Rectal smooth muscle tissue (tissue), 1 donor: ENCODE measurements around the gene MRPL41.

ENCODE experiments used
- H3K27ac ChIP-seq: one replicate; pipeline ENCODE4 v1.7.0; 2013; ENCODE audit warnings: low read depth, low read length, inconsistent platforms
- H3K27me3 ChIP-seq: one replicate; pipeline ENCODE4 v1.7.0; 2013; ENCODE audit warnings: low read length; ENCODE audit not compliant: control insufficient read depth, insufficient read depth
- H3K36me3 ChIP-seq: one replicate; pipeline ENCODE4 v1.7.0; 2013; ENCODE audit warnings: low read length; ENCODE audit not compliant: control insufficient read depth, insufficient read depth
- H3K4me1 ChIP-seq: one replicate; pipeline ENCODE4 v1.7.0; 2013; ENCODE audit warnings: low read length; ENCODE audit not compliant: control insufficient read depth, insufficient read depth
- H3K4me3 ChIP-seq: one replicate; pipeline ENCODE4 v1.7.0; 2013; ENCODE audit warnings: low read length
- H3K9ac ChIP-seq: one replicate; pipeline ENCODE4 v1.7.0; 2013; ENCODE audit warnings: low read length

Gene MRPL41

GRCh38 chr9:137569609-137570203 lies 18.0 kb downstream of the MRPL41 start:
- Histone ChIP-seq H3K4me3 (no peak overlapping the region), H3K4me1 (no peaks in the 10 kb centered on the region), H3K27ac (no peak overlapping the region), H3K27me3 (no peaks in the 10 kb centered on the region), H3K36me3 (peaks cover 6% of the 10 kb centered on the region), H3K9ac (no peak overlapping the region)

GRCh38 chr9:137570566-137570965 lies 18.9 kb downstream of the MRPL41 start:
- Histone ChIP-seq H3K9ac (no peak overlapping the region), H3K4me1 (no peaks in the 10 kb centered on the region), H3K36me3 (peaks cover 5% of the 10 kb centered on the region), H3K27ac (no peak overlapping the region), H3K27me3 (no peaks in the 10 kb centered on the region), H3K4me3 (no peak overlapping the region)

- H3K27me3 ChIP-seq: no peaks in the 10 kb centered on the region
- H3K4me1 ChIP-seq: peaks cover 8% of the 10 kb centered on the region
- no peak overlapping the region for H3K4me3 ChIP-seq
- no peak overlapping the region for H3K27ac ChIP-seq
- H3K9ac ChIP-seq: no peak overlapping the region
- H3K36me3 ChIP-seq: peaks cover 10% of the 10 kb centered on the region
Measured at GRCh38 chr9:137574192-137574591, 22.5 kb downstream of the MRPL41 start.

- H3K36me3 ChIP-seq: peaks cover 10% of the 10 kb centered on the region
- H3K4me3 ChIP-seq: no peak overlapping the region
- H3K4me1 ChIP-seq: peaks cover 9% of the 10 kb centered on the region
- H3K9ac ChIP-seq: no peak overlapping the region
- no peak overlapping the region for H3K27ac ChIP-seq
- no peaks in the 10 kb centered on the region for H3K27me3 ChIP-seq
Measured at GRCh38 chr9:137575364-137575715, 23.7 kb downstream of the MRPL41 start.

GRCh38 chr9:137575716-137576411 lies 24.2 kb downstream of the MRPL41 start:
- Histone ChIP-seq H3K4me1 (peaks cover 9% of the 10 kb centered on the region), H3K9ac (no peak overlapping the region), H3K4me3 (no peak overlapping the region), H3K27me3 (no peaks in the 10 kb centered on the region), H3K27ac (no peak overlapping the region), H3K36me3 (peaks cover 7% of the 10 kb centered on the region)

DNA sequence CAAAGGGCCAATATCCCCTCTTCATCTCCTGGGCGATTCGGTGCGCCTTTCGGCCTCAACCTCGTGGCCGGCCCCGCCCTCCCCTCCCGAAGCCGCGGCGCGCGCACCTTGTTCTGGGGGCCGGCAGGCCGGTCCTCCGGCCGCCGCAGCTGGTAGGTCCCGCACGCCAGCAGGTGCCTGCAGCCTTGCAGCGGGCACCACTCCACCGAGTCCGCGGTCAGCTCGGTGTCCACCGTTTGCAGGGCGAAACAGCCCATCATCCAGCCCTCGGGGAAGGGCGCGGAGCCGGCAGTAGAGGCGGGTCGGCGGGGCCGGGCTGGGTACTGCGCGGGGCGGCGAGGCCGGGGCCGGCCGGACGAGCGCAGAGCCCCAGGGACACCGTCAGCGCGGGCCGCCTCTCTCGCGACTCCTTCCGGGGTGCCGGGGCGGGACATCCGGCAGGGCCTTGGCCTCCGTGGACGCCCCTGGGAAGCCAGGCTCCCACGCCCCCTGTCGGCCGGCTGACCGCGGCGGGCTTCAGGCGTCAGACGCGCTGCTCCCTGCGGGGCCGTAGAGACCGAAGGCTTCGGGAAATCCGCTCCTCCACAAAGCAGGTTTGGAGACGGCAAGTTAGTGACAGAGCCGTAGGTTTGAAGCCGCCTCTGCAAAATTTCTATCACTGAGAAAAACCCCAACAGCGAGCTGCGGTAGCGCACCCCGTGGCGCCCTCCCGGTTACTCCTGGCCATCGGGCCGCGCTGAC lies 27.0 kb downstream of the MRPL41 start, which contains the start of gene DPH7:
TSS of gene DPH7 (minus strand) at position 408 of the 741 bp plus-strand sequence. CDS start at position 260, 148 bp downstream.
- H3K4me1 ChIP-seq: peaks cover 9% of the 10 kb centered on the region
- H3K27me3 ChIP-seq: no peaks in the 10 kb centered on the region
- peak within 1 kb of the TSS; percentile 84 for H3K4me3 ChIP-seq
- peaks cover 23% of the 10 kb centered on the region for H3K36me3 ChIP-seq
- H3K27ac ChIP-seq: peak within 1 kb of the TSS; percentile 79
- H3K9ac ChIP-seq: peak within 1 kb of the TSS; percentile 29

DNA sequence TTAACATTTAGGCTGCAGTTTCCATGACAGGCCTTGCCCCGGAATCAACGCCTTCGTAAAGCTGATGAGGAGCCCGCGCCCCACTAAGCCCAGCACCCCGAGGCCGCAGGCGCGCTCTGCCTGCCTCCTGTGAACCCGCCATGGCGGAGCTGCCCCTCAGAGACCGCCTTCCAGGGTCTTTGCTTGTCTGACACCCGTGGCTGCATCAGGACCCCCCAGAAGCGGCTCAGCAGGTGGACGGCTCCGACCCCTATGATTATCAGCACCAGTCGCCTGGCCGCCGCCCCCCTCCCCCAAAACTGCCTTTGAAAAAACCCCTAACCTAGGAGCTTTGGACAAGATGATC lies 27.6 kb downstream of the MRPL41 start:
- Histone ChIP-seq H3K27me3 (no peaks in the 10 kb centered on the region), H3K9ac (no peak overlapping the region), H3K27ac (peak overlapping the region; percentile 79), H3K36me3 (peaks cover 20% of the 10 kb centered on the region), H3K4me1 (peaks cover 9% of the 10 kb centered on the region), H3K4me3 (peak overlapping the region; percentile 84)

DNA sequence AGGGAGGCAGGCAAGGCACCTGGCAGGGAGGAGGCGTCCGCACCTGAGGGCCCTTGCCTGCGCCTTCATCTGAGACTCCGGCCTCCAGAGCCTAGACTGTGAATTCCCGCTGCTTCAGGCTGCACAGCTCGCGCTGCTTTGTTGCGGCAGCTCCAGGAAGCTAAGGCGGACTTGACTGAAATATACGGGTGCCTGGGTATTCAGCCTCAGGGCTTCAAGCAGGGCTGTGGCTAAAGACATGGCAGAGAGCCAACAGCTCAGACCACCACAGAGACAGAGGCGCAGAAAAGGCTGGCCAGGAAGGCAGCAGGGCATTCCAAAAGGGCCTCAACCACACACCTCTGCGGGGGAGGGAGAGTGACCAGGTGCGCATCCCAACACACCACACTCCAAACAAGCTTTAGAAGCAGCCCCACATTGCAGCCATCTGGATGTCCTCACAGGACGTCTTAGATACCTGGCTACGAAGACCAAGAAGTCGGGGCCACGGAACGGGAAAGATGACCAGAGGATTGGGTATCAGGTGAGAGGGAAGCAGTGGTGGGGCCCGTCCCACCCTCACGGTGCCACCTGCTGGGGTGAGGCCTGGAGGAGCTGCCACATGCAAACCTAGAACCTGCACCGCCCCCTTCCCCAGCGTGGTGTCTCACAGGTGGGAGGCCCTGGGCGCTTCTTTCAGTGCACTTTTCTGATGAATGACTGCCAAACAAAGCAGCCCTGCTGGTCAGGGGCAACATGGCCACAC lies 28.7 kb downstream of the MRPL41 start:
- peaks cover 20% of the 10 kb centered on the region for H3K36me3 ChIP-seq
- H3K4me1 ChIP-seq: peaks cover 9% of the 10 kb centered on the region
- no peak overlapping the region for H3K27ac ChIP-seq
- H3K9ac ChIP-seq: no peak overlapping the region
- H3K4me3 ChIP-seq: no peak overlapping the region
- no peaks in the 10 kb centered on the region for H3K27me3 ChIP-seq

GRCh38 chr9:137580954-137581322 lies 29.3 kb downstream of the MRPL41 start:
- no peak overlapping the region for H3K27ac ChIP-seq
- H3K36me3 ChIP-seq: peaks cover 22% of the 10 kb centered on the region
- H3K4me3 ChIP-seq: no peak overlapping the region
- no peaks in the 10 kb centered on the region for H3K27me3 ChIP-seq
- H3K4me1 ChIP-seq: peaks cover 9% of the 10 kb centered on the region
- H3K9ac ChIP-seq: no peak overlapping the region

DNA sequence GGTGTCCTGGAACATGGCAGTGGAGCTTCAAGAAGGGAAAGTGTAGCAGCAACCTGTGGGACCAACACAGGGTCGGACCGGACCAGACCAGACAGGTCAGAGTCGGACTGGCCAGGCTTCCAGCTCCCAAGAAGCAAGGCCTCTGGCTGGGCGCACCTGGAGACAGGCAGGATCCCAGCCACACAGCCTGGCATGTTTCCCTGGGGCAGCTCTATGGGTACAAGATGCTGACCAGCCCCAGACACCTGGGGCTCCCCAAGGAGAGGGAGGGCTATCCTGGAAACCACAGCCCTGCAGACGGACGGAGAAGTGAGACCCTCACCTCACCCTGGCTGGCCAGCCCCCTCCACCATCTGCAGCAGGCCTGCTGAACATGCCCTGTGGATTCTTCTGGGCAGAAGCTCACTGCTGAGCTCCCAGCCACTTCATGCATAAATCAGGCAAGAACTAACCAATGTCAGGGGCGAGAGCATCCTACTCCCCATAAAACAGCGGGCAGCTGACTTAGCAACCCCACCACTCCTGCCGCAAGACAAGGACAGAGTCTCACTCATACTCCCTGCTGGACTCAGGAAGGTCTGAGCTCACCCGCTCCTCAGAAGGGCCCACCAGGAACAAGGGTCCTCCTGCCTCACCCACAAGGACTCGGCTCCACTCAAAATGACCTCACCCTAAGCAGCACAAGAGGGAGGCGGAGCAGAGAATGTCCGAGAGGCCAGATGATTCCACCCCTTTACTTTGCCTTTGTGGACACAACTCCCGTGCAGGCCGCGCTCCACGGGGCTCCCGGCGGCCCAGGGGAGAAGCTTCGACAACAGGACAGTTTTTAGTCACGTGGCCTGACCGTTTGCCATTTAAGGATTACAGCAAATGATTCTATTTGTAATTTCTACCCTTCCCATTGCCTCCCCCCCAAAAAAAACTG lies 29.9 kb downstream of the MRPL41 start:
- Histone ChIP-seq H3K9ac (no peak overlapping the region), H3K4me3 (no peak overlapping the region), H3K4me1 (peaks cover 9% of the 10 kb centered on the region), H3K36me3 (peaks cover 20% of the 10 kb centered on the region), H3K27me3 (no peaks in the 10 kb centered on the region), H3K27ac (no peak overlapping the region)

DNA sequence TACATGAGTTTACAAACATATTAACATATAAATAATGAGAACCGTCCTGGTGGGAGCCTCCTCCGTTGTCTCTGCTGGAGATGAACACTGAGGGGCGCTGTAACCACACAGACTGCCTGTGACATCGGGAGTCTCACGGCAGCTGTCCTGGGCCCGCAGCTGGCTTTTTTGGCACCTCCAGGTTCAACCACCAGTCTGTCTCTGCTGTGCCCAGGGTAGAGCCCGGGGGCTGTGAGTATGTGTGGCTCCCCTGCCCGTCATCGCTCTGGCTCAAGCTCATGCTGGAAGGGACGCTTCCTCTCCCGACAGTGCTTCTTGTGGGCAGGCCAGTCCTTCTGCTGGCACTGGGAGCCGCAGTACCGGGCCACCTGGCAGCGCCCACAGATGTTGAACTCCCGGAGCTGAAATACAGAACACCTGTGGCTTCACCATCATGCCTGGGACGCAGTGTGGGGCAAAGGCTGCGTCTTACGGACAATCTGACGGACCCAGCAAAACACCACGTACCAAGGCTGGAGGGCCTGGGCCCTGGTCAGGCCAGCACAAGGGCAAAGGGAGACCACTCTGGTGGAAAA lies 30.7 kb downstream of the MRPL41 start:
- no peak overlapping the region for H3K4me3 ChIP-seq
- no peaks in the 10 kb centered on the region for H3K27me3 ChIP-seq
- H3K9ac ChIP-seq: no peak overlapping the region
- H3K4me1 ChIP-seq: peaks cover 8% of the 10 kb centered on the region
- peaks cover 22% of the 10 kb centered on the region for H3K36me3 ChIP-seq
- H3K27ac ChIP-seq: no peak overlapping the region
